Pancreas (tissue), 10 donors: ENCODE data around the gene BANP. TPM values are rescaled to one million over a fixed set of nuclear protein-coding genes. Genes with fewer than 3 reads are reported as not detected.
A peak's percentile ranks its signal among the peaks of the same experiment; 100 is the strongest.
"Not testable (repeated sequence)": the region's sequence is repeated elsewhere in the genome, so short reads cannot be mapped to it uniquely, and the experiment has no call there.

ENCODE experiments used
- ATAC-seq, 4 donors: fragments of 200-7000 bp; cut with Tn5 transposase; one replicate each; pipeline versions ENCODE4 v1.8.0 to v1.9.1; 2020; ENCODE audit warnings: mild to moderate bottlenecking in 4 of 4, moderate library complexity in 4 of 4
- DNase-seq, 6 donors: peaks; one replicate each; pipeline ENCODE4 v3.0.0-alpha.2; 2020
- FAIRE-seq: peaks from 2 replicates; lab custom pipeline; 2012; peaks lifted over from hg19 to GRCh38; lab: Jason Lieb, UNC
- H3K27ac ChIP-seq, 4 donors: fragments of 200-600 bp; sonication (generic); 1 replicate in 3 of 4; 2 replicates in 1 of 4; pipeline versions ENCODE4 v1.5.0 to v1.8.0; 2020
- H3K27me3 ChIP-seq, 4 donors: fragments of 200-600 bp; one replicate each; pipeline ENCODE4 v1.8.0; 2021
- H3K36me3 ChIP-seq, 3 donors: fragments of 200-600 bp; sonication (generic) in 1 of 3; one replicate each; pipeline versions ENCODE4 v1.5.0 to v1.8.0; 2020 to 2021
- H3K4me1 ChIP-seq, 3 donors: fragments of 200-600 bp; one replicate each; pipeline ENCODE4 v1.8.0; 2021
- H3K4me3 ChIP-seq, 4 donors: fragments of 200-600 bp; sonication (generic) in 2 of 4; one replicate each; pipeline versions ENCODE4 v1.5.0 to v1.8.0; 2020 to 2021
- H3K9me3 ChIP-seq, 4 donors: fragments of 200-600 bp; one replicate each; pipeline ENCODE4 v1.8.0; 2021
- WGBS, 2 donors: extraction: QIAGEN DNeasy Blood & Tissue Kit; methylation state at CpG; one replicate each; pipeline ENCODE4 v1.1.7; 2013; 5-methylcytosine and 5-hydroxymethylcytosine counted together
- intact Hi-C, 3 donors: fragments of 100-400 bp; cut with DNase I; formaldehyde crosslinking; loops; one replicate each; pipeline versions ENCODE4 v1.11.1 to v1.14.2; 2022
- polyA plus RNA-seq, 2 donors: library from polyadenylated mRNA; stranded (reverse); fragments of 200-250 nt; gene quantifications; one replicate each; pipeline ENCODE4 v1.2.3, GENCODE V29; 2013
- total RNA-seq, 6 donors: library from RNA; stranded (reverse); fragmentation: NEBNext Ultra II Directional in 4 of 6; extraction: Animal tissue kit (Norgen Biotek cat#: 25700) in 4 of 6; gene quantifications; one replicate each; pipeline versions ENCODE4 v1.2.1 to v1.2.4, GENCODE V29; 2021 to 2023
- donor health status: healthy with polysubstance abuse.
- donor health status: DM: no; HTN: no; CAD: no; lungs with moderate emphysema.
- donor health status: DM: no; HTN: no; CAD: no.
- donor health status: control.
- donor health status: control.
- donor health status: Bipolar disorder and iron deficiency.
- donor health status: DM: yes; HTN: yes; CAD: no.
- donor health status: DM: no; HTN: no; CAD: no.
- donor health status: DM: no; HTN: no; CAD: no.
- donor health status: DM: yes; HTN: yes; CAD: no.

The BANP gene
- total and polyA plus RNA-seq, 8 donors = 6.1 to 17.8 (median 13.4) TPM

- not testable (repeated sequence) for FAIRE-seq, H3K27ac ChIP-seq
- ATAC-seq = peak in 3 of 4 donors; percentile 18 to 38 (median 22)
Observed at GRCh38 chr16:88089632-88090376, 138.6 kb downstream of the BANP start.

DNA sequence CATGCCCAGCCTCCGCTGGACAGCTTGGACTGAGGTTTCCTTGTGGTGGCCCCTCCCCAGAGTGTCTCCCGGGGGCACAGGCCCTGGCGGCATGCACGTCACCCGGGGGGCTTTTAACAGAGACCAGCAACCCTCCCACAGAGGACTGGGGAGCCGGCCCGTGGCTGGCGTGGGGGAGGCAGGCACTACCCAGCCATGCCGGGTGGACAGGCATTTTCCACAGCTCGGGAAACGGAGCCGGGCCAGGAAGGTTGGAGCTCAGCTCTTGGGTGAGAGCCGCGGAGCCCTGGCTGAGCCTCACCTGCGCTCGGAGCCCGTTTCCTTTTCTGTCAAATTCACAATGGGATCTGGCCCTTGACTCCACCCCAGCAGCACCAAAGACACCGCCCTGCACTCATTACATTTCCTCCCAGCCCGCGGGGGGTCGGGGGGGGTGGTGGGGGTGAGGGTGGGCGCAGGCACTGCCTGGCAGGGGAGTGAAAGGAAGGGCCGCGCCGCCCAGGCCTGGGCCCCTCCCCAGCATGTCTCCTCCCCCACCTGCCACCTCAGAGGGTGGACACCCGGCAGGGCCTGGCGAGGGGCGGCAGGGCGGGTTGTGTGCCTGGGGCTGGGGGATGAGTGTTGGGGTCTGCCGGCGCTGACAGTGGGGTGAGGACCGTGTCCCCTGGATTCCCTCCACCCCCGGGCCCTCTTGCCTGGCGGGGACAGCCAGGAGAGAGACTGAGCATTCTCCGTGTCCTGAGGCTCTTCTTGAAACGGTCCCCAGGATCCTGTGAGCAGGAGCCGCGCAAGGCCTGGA is 139.3 kb downstream of the BANP start:
- intact Hi-C loops, H3K9me3 ChIP-seq, H3K4me3 ChIP-seq, H3K27me3 ChIP-seq, FAIRE-seq, H3K36me3 ChIP-seq, H3K27ac ChIP-seq, H3K4me1 ChIP-seq, ATAC-seq: not testable (repeated sequence)
- WGBS, 2 donors = 41 to 48% methylated on average over 28 to 38 of the region's 38 CpGs
- peak in 1 of 6 donors; percentile 46 for DNase-seq

More at GRCh38 chr16:88089632-88090376, 138.6 kb downstream of the BANP start:
- DNase-seq = peak in 1 of 6 donors; percentile 38
- intact Hi-C loops, H3K36me3 ChIP-seq, H3K27me3 ChIP-seq, H3K4me3 ChIP-seq, H3K9me3 ChIP-seq, H3K4me1 ChIP-seq: not testable (repeated sequence)
- 65 to 76% methylated on average over 20 to 23 of the region's 23 CpGs for WGBS, 2 donors

DNA sequence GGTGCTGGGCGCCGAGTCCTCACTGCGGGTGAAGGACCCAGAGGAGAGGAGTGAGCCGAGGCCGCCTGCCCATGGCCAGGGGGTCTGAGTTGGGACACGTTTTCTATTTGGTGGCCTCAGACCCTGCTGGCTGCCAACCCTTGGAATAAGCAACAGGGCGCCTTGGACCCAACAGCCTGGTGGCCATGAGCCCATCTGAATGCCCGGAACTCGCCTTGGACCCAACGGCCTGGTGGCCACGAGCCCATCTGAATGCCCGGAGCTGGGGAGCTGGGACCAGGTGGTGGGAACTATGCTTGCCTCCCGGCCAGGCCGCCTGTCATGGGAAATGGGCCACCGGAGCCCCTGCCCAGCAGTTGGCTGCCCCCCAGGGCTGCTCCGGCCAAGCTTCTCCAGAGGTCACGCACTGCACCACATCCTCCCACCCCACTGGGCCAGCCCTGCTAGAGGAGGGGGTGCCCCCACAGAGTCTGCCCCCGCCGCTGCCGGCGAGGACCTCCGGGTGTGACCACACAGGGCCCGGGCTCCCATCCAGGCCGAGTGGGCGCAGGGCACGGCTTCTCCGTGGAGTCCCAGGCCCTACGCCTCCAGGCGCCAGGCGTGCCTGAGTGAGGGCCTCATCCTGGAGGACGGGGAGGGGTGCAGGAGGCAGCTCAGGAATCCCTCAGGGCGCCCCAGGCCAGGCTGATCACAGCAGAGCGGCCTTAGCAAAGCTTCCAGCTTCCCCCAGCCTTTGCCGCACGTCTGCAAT is 140.2 kb downstream of the BANP start:
- H3K4me1 ChIP-seq, FAIRE-seq: not testable (repeated sequence)
- DNase-seq = peak in 1 of 6 donors; percentile 75

DNA sequence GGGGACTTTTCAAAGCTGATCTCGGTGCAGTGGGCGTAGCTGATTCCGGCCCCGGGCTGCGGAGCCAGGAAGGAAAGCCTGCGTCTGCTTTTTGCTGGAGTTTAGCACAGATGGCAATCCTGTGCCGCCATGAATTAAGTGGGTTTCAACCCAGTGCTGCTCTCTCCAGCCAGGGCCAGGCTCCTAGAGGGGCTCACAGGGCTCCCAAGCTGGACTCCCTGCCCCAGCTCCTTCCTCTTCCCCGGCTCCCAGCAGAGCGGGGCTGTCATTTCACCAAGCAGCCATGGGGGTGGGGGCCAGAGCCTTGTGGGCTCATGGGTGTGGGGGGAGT is 140.7 kb downstream of the BANP start:
- intact Hi-C loops, H3K36me3 ChIP-seq, H3K27ac ChIP-seq, H3K27me3 ChIP-seq, H3K9me3 ChIP-seq, DNase-seq, H3K4me1 ChIP-seq, ATAC-seq, H3K4me3 ChIP-seq, FAIRE-seq: not testable (repeated sequence)
- WGBS, 2 donors = 34 to 39% methylated on average over 8 to 9 of the region's 9 CpGs

More for the DNA sequence above, 140.2 kb downstream of the BANP start:
- 70% methylated on average over 28 to 35 of the region's 35 CpGs for WGBS, 2 donors
- intact Hi-C loops, H3K27ac ChIP-seq, H3K4me3 ChIP-seq, H3K27me3 ChIP-seq, H3K36me3 ChIP-seq, H3K9me3 ChIP-seq: not testable (repeated sequence)
- peak in 3 of 4 donors; percentile 5 to 28 (median 20) for ATAC-seq

DNA sequence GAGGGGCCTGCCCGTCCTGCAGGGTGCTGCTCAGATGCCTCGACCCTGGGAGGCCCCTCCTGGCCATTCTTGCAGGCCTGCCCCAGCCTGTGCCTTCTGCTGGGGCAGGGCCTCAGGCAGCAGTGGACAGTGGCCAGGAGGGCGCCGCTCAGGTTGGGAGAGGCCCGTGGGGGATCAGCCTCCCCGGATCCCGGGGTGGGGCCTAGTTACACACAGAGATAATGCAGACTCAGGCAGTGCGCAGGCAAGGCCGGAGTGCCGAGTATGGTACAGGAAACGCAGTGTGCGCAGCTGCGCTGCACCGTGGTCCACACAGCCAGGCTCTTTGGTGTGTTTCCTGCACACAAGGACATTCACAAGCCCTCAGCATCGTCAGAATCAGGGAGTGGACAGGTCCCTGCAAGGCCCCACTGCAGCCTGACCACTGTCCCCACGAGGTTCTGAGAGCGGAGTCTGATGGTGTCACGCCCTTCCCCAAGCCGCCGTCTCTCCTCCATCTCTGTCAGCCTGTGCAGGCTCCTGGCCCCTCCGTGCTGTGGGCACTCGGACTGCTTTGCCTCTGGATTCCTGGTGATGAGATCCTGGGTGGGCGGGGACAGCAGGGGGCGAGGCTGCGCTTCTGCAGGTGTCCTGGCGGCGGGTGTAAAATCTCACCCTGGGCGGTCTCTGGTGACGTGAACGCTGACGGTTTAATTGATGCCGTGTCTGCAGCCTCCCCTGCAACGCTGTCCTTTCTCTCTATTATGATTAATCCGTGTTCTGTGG is 141.7 kb downstream of the BANP start:
- peak in 1 of 6 donors; percentile 37 for DNase-seq
- WGBS, 2 donors = 64 to 80% methylated on average over 23 to 32 of the region's 34 CpGs
- FAIRE-seq = not testable (repeated sequence)

GRCh38 chr16:88093556-88094252 is 142.5 kb downstream of the BANP start:
- ATAC-seq, H3K36me3 ChIP-seq, H3K4me3 ChIP-seq, intact Hi-C loops, H3K9me3 ChIP-seq, H3K4me1 ChIP-seq, H3K27ac ChIP-seq, H3K27me3 ChIP-seq, FAIRE-seq: not testable (repeated sequence)
- peak in 1 of 6 donors; percentile 21 for DNase-seq
- WGBS, 2 donors = 66 to 78% methylated on average over 22 of the region's 25 CpGs

More for the DNA sequence above, 141.7 kb downstream of the BANP start:
- intact Hi-C loops, H3K27ac ChIP-seq, H3K4me1 ChIP-seq, H3K36me3 ChIP-seq, H3K9me3 ChIP-seq, H3K27me3 ChIP-seq, ATAC-seq, H3K4me3 ChIP-seq: not testable (repeated sequence)

- 75 to 76% methylated on average over 17 of the region's 17 CpGs for WGBS, 2 donors
- H3K4me3 ChIP-seq, H3K36me3 ChIP-seq, H3K27me3 ChIP-seq, H3K4me1 ChIP-seq, H3K27ac ChIP-seq, H3K9me3 ChIP-seq, intact Hi-C loops, FAIRE-seq, ATAC-seq: not testable (repeated sequence)
- DNase-seq = peak in 1 of 6 donors; percentile 23
Observed at GRCh38 chr16:88094253-88094575, 143.0 kb downstream of the BANP start.

- 86% methylated on average over 3 of the region's 3 CpGs for WGBS, 2 donors
- DNase-seq = not testable (repeated sequence)
Observed at GRCh38 chr16:88094900-88095299, 143.7 kb downstream of the BANP start.

DNA sequence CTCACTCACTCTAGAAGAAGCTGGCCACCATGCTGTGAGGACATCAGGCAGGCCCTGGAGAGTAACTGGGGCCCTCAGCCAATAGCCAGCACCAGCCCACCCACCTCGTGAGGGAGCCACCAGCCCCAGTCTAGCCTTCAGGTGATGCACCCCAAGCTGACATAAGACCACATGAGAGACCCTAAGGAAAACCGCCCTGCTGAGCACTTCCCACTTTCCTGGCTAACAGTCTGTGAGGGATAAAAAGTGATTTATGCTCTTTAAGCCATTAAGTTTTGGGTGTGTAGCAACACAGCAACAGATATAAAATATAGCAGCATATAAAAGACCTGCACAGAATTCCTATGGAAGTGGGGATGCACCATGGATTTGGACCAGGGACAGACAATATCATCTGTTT is 145.4 kb downstream of the BANP start:
- H3K27me3 ChIP-seq, ATAC-seq, H3K36me3 ChIP-seq, H3K4me3 ChIP-seq, intact Hi-C loops, FAIRE-seq, H3K4me1 ChIP-seq, H3K27ac ChIP-seq, H3K9me3 ChIP-seq: not testable (repeated sequence)
- WGBS, 2 donors = 65 to 70% methylated on average over 2 of the region's 2 CpGs
- peak in 1 of 6 donors; percentile 14 for DNase-seq

More at GRCh38 chr16:88094900-88095299, 143.7 kb downstream of the BANP start:
- H3K27ac ChIP-seq, H3K36me3 ChIP-seq, ATAC-seq, H3K9me3 ChIP-seq, H3K27me3 ChIP-seq, FAIRE-seq, intact Hi-C loops, H3K4me3 ChIP-seq, H3K4me1 ChIP-seq: not testable (repeated sequence)

DNA sequence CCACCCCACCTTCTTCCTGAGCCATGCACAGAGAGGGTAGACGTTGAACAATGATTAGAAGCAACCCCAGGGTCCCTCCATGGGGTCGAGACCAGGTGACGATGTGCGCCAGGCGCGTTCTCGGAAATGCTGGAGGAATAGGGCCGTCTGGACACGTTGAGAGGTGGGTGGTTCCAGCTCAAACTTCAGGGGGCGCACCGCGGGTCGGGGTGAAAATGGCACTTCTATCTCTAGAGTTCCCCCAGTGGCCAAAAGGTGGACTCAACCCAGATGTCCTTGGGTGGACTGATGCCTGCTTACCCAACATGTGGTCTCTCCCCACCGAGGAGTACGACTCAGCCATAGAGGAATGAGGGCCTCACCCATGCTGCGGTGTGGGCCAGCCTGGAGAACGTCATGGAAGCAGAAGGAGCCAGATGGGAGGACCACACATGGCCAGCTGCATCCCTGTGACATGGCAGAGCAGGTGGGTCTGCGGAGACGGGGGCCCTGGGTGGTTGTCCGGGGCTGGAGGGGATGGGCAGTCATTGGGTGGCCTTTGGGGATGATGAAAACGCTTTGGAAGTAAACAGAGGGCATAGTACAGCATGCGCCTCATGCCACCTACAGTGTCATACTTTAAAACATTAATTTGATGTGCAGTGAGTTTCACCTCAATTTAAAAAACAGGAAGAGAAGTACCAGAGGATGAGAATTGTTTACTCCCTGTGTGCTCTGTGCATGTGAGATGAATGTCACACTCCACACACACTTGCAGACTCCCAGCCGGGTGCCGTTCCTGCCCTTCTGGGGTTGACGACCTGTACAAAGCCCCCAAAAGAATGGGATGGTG is 147.7 kb downstream of the BANP start:
- FAIRE-seq, H3K4me3 ChIP-seq, H3K27ac ChIP-seq, H3K9me3 ChIP-seq, H3K36me3 ChIP-seq, H3K4me1 ChIP-seq, intact Hi-C loops, H3K27me3 ChIP-seq, ATAC-seq: not testable (repeated sequence)
- DNase-seq = peak in 1 of 6 donors; percentile 24
- 75 to 80% methylated on average over 24 to 25 of the region's 25 CpGs for WGBS, 2 donors
